NB4 (cell line): ENCODE measurements around the gene CLK2.

ENCODE experiments used
- DNase-seq: peaks from one replicate; pipeline ENCODE4 v3.0.0; 2010; ENCODE audit warnings: low read depth
- H3K4me3 ChIP-seq: one replicate; pipeline ENCODE4 v1.5.1; 2011; ENCODE audit warnings: mild to moderate bottlenecking, low read depth, low read length, moderate library complexity
- MYC ChIP-seq: IDR thresholded peaks from 2 replicates; pipeline ENCODE4 v1.6.1; 2011; ENCODE audit warnings: low read depth, low read length
- POLR2A ChIP-seq: IDR thresholded peaks from 2 replicates; pipeline ENCODE4 v1.6.1; 2011; ENCODE audit warnings: mild to moderate bottlenecking; ENCODE audit not compliant: insufficient read length; ENCODE audit errors: extremely low read depth
- TF ChIP-seq, protein P1 (sequence below): IDR thresholded peaks from one replicate; pipeline ENCODE4 v1.5.1; 2012; ENCODE audit warnings: low read depth, low read length
- TF ChIP-seq, protein P2 (sequence below): IDR thresholded peaks from 2 replicates; pipeline ENCODE4 v1.6.1; 2011; ENCODE audit warnings: low read depth, low read length

CLK2 gene

DNA sequence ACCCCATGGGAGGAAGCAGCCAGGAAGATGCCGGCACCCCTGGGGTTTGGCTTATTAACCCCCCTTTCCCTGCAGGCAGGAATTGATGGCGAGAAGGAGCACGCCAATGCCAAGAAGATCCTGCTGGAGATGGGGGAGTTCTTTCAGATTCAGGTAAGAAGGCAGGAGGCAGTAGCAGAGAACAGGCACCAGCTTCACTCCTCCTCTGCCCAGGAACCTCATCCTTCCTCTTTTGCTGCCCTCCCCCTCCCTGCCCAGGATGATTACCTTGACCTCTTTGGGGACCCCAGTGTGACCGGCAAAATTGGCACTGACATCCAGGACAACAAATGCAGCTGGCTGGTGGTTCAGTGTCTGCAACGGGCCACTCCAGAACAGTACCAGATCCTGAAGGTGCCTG lies 46.2 kb upstream of the CLK2 start:
- DNase-seq, result no peak
- TF ChIP-seq, protein P1, sequence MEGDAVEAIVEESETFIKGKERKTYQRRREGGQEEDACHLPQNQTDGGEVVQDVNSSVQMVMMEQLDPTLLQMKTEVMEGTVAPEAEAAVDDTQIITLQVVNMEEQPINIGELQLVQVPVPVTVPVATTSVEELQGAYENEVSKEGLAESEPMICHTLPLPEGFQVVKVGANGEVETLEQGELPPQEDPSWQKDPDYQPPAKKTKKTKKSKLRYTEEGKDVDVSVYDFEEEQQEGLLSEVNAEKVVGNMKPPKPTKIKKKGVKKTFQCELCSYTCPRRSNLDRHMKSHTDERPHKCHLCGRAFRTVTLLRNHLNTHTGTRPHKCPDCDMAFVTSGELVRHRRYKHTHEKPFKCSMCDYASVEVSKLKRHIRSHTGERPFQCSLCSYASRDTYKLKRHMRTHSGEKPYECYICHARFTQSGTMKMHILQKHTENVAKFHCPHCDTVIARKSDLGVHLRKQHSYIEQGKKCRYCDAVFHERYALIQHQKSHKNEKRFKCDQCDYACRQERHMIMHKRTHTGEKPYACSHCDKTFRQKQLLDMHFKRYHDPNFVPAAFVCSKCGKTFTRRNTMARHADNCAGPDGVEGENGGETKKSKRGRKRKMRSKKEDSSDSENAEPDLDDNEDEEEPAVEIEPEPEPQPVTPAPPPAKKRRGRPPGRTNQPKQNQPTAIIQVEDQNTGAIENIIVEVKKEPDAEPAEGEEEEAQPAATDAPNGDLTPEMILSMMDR, result no peak
- no peak for TF ChIP-seq POLR2A
- no peak for TF ChIP-seq MYC
- TF ChIP-seq, protein P2, sequence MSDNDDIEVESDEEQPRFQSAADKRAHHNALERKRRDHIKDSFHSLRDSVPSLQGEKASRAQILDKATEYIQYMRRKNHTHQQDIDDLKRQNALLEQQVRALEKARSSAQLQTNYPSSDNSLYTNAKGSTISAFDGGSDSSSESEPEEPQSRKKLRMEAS, result no peak
- no peak overlapping the region for H3K4me3 ChIP-seq

DNA sequence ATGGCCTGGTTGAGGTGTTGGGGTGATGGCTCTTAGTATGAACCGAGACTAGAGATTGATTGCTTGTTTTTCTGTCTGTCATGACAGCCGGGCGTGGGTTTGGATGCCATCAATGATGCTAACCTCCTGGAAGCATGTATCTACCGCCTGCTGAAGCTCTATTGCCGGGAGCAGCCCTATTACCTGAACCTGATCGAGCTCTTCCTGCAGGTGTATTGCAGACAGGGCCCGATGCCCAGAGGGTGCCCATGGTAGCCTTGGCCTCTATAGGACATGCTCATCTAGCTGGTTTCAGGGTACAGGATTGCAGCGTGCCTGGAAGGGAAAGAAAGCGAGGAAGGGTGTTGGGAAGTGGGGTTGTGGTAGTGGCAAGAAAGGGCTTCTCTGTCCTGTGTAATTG lies 44.8 kb upstream of the CLK2 start:
- no peak for DNase-seq

DNA sequence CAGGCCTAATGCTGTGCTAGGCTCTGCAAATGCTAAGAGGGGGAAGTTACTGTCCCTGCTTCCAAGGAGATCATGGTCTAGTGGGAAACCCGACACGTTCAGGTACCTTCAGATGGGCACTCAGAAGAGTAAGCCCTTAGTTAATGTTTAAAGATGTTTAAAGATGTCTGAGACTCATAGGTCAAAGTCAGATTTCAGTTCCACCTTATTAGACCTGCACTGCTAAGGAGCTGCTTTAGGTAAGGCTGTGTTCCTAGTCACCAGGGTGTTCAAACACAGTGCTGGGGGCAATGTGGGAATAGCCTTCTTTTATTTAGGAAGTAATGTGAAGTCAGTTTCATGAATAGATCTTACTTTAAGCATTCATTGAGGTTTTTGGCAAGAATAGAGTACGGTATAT lies 43.6 kb upstream of the CLK2 start:
- no peak overlapping the region for H3K4me3 ChIP-seq
- TF ChIP-seq, protein P1, result no peak
- TF ChIP-seq POLR2A (no peak), MYC (no peak)
- TF ChIP-seq, protein P2, result no peak
- DNase-seq, result no peak

More for the DNA sequence above, 44.8 kb upstream of the CLK2 start:
- TF ChIP-seq POLR2A (no peak), MYC (no peak)
- TF ChIP-seq, protein P2, result no peak
- TF ChIP-seq, protein P1, result no peak
- no peak overlapping the region for H3K4me3 ChIP-seq

DNA sequence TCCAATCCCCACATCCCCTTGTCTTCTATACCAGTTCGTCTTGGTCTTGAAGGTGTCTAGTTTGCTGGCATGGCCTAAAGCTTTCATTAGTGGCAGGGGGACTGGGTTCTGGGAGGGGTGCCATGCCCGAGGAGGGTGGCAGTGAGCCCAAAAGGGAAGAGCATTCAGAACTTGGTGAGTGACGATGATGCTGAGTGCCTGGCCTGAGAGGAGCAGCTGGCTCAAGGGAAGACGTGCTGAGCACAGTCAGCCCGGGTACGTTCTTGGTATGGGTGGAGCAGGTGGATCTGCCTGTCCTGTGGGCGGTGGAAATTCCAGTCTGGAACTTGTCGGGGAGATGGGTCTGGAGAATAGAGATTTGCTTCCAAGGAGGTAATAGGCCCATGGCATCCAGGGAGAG lies 40.0 kb upstream of the CLK2 start:
- no peak for DNase-seq
- TF ChIP-seq POLR2A, result no peak
- no peak for TF ChIP-seq MYC
- TF ChIP-seq, protein P2, result no peak
- TF ChIP-seq, protein P1, result no peak
- no peak overlapping the region for H3K4me3 ChIP-seq

DNA sequence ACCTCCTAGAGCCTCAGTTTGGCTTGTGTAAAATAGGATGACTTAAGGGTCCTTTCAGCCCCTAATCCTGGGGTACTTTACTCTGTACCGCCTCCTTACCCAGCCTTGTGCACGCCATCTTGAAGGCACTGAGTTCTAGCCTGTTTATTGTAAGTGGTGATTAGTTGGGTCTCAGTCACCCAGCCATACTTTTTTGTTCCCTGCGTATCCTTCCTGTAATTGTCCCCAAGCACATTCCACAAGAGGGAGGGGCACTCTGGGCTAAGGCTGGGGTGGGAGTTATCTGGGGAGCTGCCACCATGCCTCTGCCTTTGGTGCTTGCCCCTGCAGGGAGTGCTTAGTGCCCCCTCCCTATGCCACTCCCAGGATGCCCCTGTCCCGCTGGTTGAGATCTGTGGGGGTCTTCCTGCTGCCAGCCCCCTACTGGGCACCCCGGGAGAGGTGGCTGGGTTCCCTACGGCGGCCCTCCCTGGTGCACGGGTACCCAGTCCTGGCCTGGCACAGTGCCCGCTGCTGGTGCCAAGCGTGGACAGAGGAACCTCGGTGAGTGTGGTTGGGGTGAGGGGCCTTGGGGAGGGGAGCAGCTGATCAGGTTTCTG lies 36.2 kb upstream of the CLK2 start:
- peak; percentile 19 for DNase-seq
- H3K4me3 ChIP-seq, result peak overlapping the region; percentile 99
- no peak for TF ChIP-seq POLR2A
- TF ChIP-seq, protein P2, result no peak
- TF ChIP-seq, protein P1, result no peak
- TF ChIP-seq MYC, result no peak
